ENCODE data around the gene ADK.

DNA sequence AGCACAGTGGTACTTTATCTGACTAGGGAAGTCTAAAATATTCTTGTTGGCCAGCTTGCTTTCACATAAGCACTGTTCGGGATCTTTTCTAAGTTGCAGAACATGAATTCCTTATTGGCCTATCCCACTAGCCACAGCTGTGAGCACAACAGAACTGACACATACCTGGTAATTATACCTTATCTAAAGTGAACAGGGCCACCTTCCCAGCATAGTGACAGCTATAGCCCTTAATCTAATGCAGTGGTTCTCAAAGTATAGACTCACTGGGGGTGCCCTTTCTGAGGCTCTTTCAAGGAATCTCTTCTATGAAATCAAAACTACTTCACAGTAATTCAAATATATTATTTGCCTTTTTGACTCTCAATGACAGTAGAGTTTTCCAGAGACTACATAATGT is 490.6 kb downstream of the ADK start:
- TF ChIP-seq CTCF (IDR thresholded peaks at IDR 0.05) (no peak), POLR2A (IDR thresholded peaks at IDR 0.05) (no peak)

Data from gastroesophageal sphincter (tissue), 3 donors.